GM21529 (cell line): Measurements from ENCODE around the gene EEF1AKMT1.
A peak's percentile ranks its signal among the peaks of the same experiment; 100 is the strongest.

ENCODE experiments used
- ATAC-seq: cut with Tn5 transposase; IDR thresholded peaks from one replicate; pipeline ENCODE4 v1.9.1; 2021; ENCODE audit not compliant: unreplicated experiment

Gene EEF1AKMT1

GRCh38 chr13:20773194-20774080, at the start of gene EEF1AKMT1:
TSS of gene EEF1AKMT1 (minus strand) at chr13:20773961. CDS start at chr13:20757598, 16,363 bp downstream.
- peak; percentile 90 for ATAC-seq

GRCh38 chr13:20823071-20823470, 49.3 kb upstream of the EEF1AKMT1 start:
- no peak for ATAC-seq

- ATAC-seq = no peak
These were observed 48.6 kb upstream of the EEF1AKMT1 start for GRCh38 chr13:20822406-20822805.

GRCh38 chr13:20819715-20820114, 46.0 kb upstream of the EEF1AKMT1 start:
- no peak for ATAC-seq

GRCh38 chr13:20815464-20815863, 41.7 kb upstream of the EEF1AKMT1 start:
- ATAC-seq = no peak

GRCh38 chr13:20814224-20814910, 40.6 kb upstream of the EEF1AKMT1 start:
- no peak for ATAC-seq

GRCh38 chr13:20812890-20813289, 39.1 kb upstream of the EEF1AKMT1 start:
- ATAC-seq = no peak

GRCh38 chr13:20810808-20811207, 37.0 kb upstream of the EEF1AKMT1 start:
- ATAC-seq = no peak

- no peak for ATAC-seq
These were observed 35.1 kb upstream of the EEF1AKMT1 start for GRCh38 chr13:20808874-20809273.

GRCh38 chr13:20803180-20803965, 29.6 kb upstream of the EEF1AKMT1 start:
- ATAC-seq = no peak

- no peak for ATAC-seq
These were observed 27.9 kb upstream of the EEF1AKMT1 start for GRCh38 chr13:20801707-20802106.

GRCh38 chr13:20799726-20800416, 26.1 kb upstream of the EEF1AKMT1 start:
- no peak for ATAC-seq

- ATAC-seq = no peak
These were observed 24.3 kb upstream of the EEF1AKMT1 start for GRCh38 chr13:20798027-20798426.

GRCh38 chr13:20796791-20797508, 23.2 kb upstream of the EEF1AKMT1 start:
- no peak for ATAC-seq

- no peak for ATAC-seq
These were observed 15.9 kb upstream of the EEF1AKMT1 start for GRCh38 chr13:20789665-20790064.

GRCh38 chr13:20788312-20788711, 14.6 kb upstream of the EEF1AKMT1 start:
- no peak for ATAC-seq

GRCh38 chr13:20787180-20787579, 13.4 kb upstream of the EEF1AKMT1 start:
- no peak for ATAC-seq

GRCh38 chr13:20782116-20782708, 8.5 kb upstream of the EEF1AKMT1 start:
- peak; percentile 77 for ATAC-seq

GRCh38 chr13:20780317-20780716, 6.6 kb upstream of the EEF1AKMT1 start:
- no peak for ATAC-seq

- ATAC-seq = no peak
These were observed 5.6 kb upstream of the EEF1AKMT1 start for GRCh38 chr13:20779405-20779804.
